Right atrium auricular region (tissue), 2 donors: Measurements from ENCODE around the gene ZNF248. TPM values are rescaled to one million over a fixed set of nuclear protein-coding genes. Genes with fewer than 3 reads are reported as not detected.

Experiments used
- DNase-seq: peaks from one replicate; pipeline ENCODE4 v3.0.0-alpha.2; 2019; ENCODE audit warnings: low spot score
- H3K27ac ChIP-seq, 2 donors: fragments of 200-600 bp; sonication (generic); 1 replicate in 1 of 2; 2 replicates in 1 of 2; pipeline ENCODE4 v1.5.1; 2016 to 2019
- H3K27me3 ChIP-seq, 2 donors: fragments of 200-600 bp; sonication (generic); one replicate each; pipeline versions ENCODE4 v1.5.1 to v1.6.0; 2017 to 2019
- H3K36me3 ChIP-seq: fragments of 200-600 bp; sonication (generic); one replicate; pipeline ENCODE4 v1.5.1; 2016
- H3K4me1 ChIP-seq, 2 donors: fragments of 200-600 bp; sonication (generic); one replicate each; pipeline versions ENCODE4 v1.5.1 to v1.6.0; 2017 to 2019
- H3K4me3 ChIP-seq, 2 donors: fragments of 200-600 bp; sonication (generic); 1 replicate in 1 of 2; 2 replicates in 1 of 2; pipeline ENCODE4 v1.5.1; 2017 to 2019; ENCODE audit warnings: mild to moderate bottlenecking in 1 of 2, moderate library complexity in 1 of 2
- H3K9me3 ChIP-seq, 2 donors: fragments of 200-600 bp; sonication (generic); one replicate each; pipeline ENCODE4 v1.5.1; 2019
- CTCF ChIP-seq, 2 donors: fragments of 200-600 bp; sonication (generic); IDR thresholded peaks; one replicate each; pipeline ENCODE4 v1.5.1; 2019; ENCODE audit warnings: antibody characterized with exemption in 2 of 2
- total RNA-seq, 2 donors: library from RNA; depleted of rRNA; stranded (reverse); fragments of >200 nt; gene quantifications; one replicate each; pipeline ENCODE4 v1.1.0, GENCODE V29; 2016

Gene ZNF248
- total RNA-seq, 2 donors from 2014 or later = 7.5 to 9.2 TPM

GRCh38 chr10:37821237-37821636 is 36.2 kb downstream of the ZNF248 start:
- Histone ChIP-seq H3K9me3 (no peaks in the 10 kb centered on the region), H3K4me3 (no peak overlapping the region), H3K27me3 (no peaks in the 10 kb centered on the region), H3K36me3 (no peaks in the 10 kb centered on the region), H3K4me1 (no peaks in the 10 kb centered on the region), H3K27ac (no peak overlapping the region)
- no peak for DNase-seq
- TF ChIP-seq CTCF (IDR thresholded peaks at IDR 0.05) = no peak

GRCh38 chr10:37819797-37820196 is 37.6 kb downstream of the ZNF248 start:
- Histone ChIP-seq H3K27ac (no peak overlapping the region), H3K4me3 (no peak overlapping the region), H3K9me3 (peaks cover 0 to 8% of the 10 kb centered on the region in 2 donors), H3K36me3 (no peaks in the 10 kb centered on the region), H3K27me3 (no peaks in the 10 kb centered on the region), H3K4me1 (no peaks in the 10 kb centered on the region)
- no peak for DNase-seq
- TF ChIP-seq CTCF (IDR thresholded peaks at IDR 0.05) = no peak

- no peaks in the 10 kb centered on the region for H3K27me3 ChIP-seq
- H3K9me3 ChIP-seq = peaks cover 0 to 28% of the 10 kb centered on the region in 2 donors
- H3K27ac ChIP-seq = no peak overlapping the region
- no peaks in the 10 kb centered on the region for H3K36me3 ChIP-seq
- no peak for TF ChIP-seq CTCF (IDR thresholded peaks at IDR 0.05)
- no peak overlapping the region for H3K4me3 ChIP-seq
- H3K4me1 ChIP-seq = no peaks in the 10 kb centered on the region
- DNase-seq = no peak
Observed at GRCh38 chr10:37816290-37816689, 41.1 kb downstream of the ZNF248 start.

- Histone ChIP-seq H3K4me1 (no peaks in the 10 kb centered on the region), H3K9me3 (peaks cover 0 to 36% of the 10 kb centered on the region in 2 donors), H3K4me3 (no peak overlapping the region), H3K27ac (no peak overlapping the region), H3K36me3 (no peaks in the 10 kb centered on the region), H3K27me3 (no peaks in the 10 kb centered on the region)
- DNase-seq = no peak
- no peak for TF ChIP-seq CTCF (IDR thresholded peaks at IDR 0.05)
Observed at GRCh38 chr10:37813763-37814162, 43.6 kb downstream of the ZNF248 start.

- no peak for DNase-seq
- H3K27ac ChIP-seq = no peak overlapping the region
- H3K4me3 ChIP-seq = no peak overlapping the region
- H3K4me1 ChIP-seq = no peaks in the 10 kb centered on the region
- H3K27me3 ChIP-seq = no peaks in the 10 kb centered on the region
- H3K9me3 ChIP-seq = peaks cover 0 to 36% of the 10 kb centered on the region in 2 donors
- no peak for TF ChIP-seq CTCF (IDR thresholded peaks at IDR 0.05)
- H3K36me3 ChIP-seq = no peaks in the 10 kb centered on the region
Observed at GRCh38 chr10:37812290-37812689, 45.1 kb downstream of the ZNF248 start.

- H3K4me3 ChIP-seq = no peak overlapping the region
- no peaks in the 10 kb centered on the region for H3K36me3 ChIP-seq
- no peaks in the 10 kb centered on the region for H3K4me1 ChIP-seq
- no peak overlapping the region for H3K27ac ChIP-seq
- no peak for TF ChIP-seq CTCF (IDR thresholded peaks at IDR 0.05)
- DNase-seq = no peak
- no peaks in the 10 kb centered on the region for H3K27me3 ChIP-seq
- no peaks in the 10 kb centered on the region for H3K9me3 ChIP-seq
Observed at GRCh38 chr10:37803269-37803668, 54.1 kb downstream of the ZNF248 start.
